GM19324 (cell line): Measurements from ENCODE around the gene OR2Y1.
"Not testable (repeated sequence)": the region's sequence is repeated elsewhere in the genome, so short reads cannot be mapped to it uniquely, and the experiment has no call there.

Experiments
- ATAC-seq: cut with Tn5 transposase; IDR thresholded peaks from one replicate; pipeline ENCODE4 v1.9.1; 2021; ENCODE audit warnings: mild to moderate bottlenecking, moderate library complexity; ENCODE audit not compliant: unreplicated experiment, low FRiP score

The OR2Y1 gene

DNA sequence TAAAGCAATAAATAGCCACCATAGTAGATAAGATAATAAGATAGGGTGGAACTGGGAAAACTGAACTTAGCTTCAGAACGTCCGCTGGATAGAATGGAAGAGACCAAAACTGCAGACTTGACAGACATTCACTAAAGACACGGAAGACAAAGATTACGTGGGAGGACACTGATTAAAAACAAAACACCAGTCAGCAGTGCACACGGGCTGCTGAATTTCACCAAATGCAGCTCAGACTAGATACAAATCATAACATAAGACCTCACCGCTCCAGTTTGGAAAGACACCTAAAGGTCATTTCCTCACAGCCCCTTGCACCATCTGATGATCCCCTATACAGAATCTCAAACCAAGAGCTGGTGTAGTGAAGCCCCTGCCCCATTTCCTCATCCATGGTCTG is 2.9 kb upstream of the OR2Y1 start:
- ATAC-seq = no peak

DNA sequence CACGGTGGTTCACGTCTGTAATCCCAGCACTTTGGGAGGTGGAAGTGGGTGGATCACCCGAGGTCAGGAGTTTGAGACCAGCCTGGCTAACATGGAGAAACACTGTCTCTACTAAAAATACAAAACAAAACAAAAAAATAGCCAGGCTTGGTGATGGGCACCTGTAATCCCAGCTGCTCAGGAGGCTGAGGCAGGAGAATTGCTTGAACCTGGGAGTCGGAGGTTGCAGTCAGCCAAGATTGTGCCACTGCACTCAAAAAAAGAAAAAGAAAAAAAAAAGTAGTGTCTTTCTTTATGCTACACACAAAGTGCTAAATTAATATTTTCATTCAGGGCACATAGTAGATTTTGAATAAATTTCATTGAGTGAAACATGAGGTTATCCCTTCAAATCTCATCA is 1.1 kb upstream of the OR2Y1 start:
- not testable (repeated sequence) for ATAC-seq

DNA sequence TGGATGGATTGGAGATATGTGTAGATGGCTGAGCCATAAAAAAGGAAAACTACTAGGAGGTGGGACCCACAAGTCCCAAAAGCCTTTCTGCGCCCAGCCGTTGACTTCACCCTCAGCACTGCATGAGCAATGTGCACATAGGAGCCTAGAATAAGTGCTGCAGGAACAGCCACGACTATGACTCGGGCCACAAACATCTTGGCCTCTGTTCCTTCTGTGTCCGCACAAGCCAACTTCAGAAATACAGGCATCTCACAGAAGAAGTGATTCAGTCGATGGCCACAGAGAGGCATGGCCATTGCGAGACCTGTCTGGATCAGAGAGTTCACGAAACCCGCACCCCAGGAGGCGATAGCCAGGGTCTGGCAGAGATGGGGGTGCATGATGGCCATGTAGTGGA is 587 bp downstream of the OR2Y1 start:
- no peak for ATAC-seq

DNA sequence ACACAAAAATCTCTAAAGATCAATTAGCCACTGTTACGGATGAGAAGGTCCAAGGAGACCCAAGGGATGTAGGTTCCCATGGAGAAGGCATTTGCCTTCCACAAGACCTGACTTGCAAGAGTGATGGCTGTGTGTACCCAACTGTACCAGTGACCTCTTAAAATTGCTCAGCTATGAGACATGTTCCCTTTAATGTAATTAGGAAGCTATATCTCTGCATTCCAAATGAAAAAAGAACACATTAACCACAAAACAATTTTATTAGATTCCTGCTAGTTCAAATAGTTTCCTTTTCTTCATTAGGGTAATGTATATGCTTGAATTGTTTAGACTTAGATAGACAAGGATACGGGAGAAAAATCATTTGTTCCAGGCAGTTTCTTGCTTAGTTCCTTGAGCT is 3.3 kb downstream of the OR2Y1 start:
- no peak for ATAC-seq

DNA sequence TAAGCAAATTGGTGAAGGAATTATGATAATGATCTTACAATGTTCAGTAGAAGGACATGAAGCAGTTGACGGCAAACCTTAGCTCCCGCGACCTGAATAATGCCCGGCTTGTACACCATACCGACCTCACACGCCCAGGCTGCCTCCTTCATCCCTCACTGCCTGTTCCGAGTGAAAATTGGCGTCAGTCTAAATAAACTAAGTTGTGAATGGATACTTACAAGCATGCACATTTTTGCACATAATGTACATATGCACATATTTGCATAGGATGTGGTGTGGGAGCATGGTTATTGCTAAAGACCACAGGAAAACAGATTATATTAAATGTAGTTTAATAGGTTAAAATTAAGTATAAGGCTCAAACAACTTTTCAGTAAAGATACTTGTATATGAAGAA is 14.9 kb downstream of the OR2Y1 start:
- no peak for ATAC-seq

DNA sequence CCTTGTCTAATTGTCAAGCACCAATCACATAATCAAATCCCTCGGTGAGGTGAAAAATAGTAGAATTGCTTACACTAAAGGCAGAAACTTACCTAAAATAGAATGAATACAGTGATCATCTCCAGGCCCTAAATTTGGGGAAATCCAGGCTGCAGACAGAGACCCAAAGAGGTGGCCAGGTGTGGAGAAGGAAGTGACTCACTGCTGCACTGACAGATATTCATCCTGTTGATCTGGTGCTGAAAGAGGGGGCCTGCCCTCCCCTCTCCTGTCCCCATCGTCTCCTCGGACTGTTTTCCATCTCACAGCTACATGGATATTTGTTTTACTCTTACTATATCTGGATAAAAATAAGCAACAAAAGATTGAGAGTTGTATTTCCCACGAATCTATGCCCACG is 15.9 kb downstream of the OR2Y1 start:
- ATAC-seq = no peak

DNA sequence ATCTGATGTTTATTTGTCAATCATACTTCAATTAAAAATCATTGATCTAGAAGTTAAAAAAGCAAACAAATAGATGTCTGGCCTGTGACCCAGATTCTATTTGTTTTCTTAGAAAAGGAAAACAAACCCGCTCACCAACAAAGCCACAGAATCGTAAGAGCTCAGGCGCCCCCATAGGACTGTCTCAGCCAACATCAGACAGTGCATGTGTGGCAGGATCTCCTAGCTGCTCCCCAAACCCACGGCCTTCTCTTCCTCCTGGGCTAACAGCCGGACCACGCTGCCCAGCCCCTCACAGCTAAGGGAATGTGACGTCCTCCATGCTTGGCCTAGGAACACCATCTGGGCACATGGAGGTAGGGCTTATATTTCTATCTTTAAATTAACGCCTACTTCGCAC is 19.4 kb downstream of the OR2Y1 start:
- no peak for ATAC-seq

DNA sequence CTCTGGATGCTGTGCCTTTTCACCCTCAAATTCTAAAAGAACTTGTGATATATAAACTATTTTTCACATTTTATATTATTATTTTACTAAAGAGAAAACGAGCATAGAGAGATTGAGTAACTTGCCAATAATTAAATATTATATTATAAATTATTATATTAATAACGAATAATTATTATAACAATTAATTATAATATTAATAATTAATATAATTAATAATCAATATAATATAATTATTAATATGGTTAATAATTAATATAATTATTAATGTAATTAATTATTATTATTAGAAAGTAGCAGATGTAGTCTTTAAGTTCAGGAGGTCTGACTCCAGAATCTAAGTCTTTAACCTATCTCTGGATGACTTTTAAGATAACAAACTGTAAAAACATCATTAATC is 20.1 kb downstream of the OR2Y1 start:
- no peak for ATAC-seq

DNA sequence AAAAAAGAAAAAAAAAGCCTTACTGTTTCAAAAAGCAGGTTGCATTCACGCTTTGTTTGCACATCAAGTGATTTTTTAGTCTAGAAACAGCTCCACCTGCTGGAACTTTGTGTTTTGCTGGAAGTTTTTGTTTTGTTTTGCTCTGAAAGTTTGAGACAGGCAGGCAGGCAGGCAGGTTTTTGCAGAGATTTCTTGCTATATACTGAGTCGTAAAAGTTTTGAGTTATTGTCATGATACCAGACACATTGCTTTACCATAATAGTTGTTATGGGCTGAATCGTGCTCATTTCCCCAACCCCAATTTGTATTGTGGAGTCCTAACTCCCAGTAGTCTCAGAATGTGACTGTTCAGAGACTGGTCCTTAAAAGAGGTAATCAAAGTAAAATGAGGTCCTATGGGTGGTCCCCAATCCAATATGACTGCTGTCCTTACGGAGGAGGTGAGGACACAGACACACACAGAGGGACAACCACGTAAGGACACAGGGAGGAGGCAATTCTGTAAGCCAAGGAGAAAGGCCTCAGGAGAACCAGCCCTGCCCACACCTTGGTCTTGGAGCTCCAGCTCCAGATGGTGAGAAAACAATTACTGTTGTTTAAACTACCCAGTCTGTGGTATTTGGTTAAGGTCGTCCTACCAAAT is 20.9 kb downstream of the OR2Y1 start:
- ATAC-seq = no peak

DNA sequence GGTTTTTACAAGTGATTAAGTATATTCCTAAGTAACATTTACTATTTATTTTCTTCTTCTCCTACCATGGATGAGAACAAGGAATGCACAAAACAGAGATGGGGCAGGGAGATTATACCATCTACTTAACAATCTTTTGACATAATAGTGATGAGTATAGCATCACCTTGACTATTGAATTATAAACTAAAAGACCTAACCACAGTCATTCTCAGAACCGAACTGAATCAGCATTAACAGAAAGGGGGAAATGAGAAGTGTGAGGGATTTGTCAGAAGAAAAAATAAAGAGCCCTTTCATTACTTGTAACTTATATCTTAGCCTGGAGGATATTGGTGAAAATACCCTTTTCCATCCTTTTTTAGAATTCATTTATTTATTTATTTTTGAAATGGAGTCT is 21.9 kb downstream of the OR2Y1 start:
- ATAC-seq = no peak

DNA sequence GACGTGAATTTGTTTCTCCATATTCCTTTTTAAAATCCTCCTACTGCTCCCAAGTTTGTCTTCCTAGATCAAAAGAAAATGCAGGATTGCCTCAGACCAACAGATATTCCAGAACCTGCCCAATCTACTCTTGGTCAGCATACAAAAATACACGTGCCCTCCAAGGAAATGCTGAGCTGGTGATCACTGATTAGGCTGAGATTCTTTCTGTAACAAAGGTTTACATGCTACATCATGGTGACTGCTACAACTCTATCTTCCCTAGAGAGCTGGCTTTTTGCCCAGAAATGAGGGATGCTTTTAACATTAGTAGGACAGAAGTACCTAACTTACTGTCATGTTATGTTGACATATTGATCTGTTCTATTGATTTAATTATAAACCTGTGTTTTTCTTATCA is 35.5 kb downstream of the OR2Y1 start:
- ATAC-seq = no peak

DNA sequence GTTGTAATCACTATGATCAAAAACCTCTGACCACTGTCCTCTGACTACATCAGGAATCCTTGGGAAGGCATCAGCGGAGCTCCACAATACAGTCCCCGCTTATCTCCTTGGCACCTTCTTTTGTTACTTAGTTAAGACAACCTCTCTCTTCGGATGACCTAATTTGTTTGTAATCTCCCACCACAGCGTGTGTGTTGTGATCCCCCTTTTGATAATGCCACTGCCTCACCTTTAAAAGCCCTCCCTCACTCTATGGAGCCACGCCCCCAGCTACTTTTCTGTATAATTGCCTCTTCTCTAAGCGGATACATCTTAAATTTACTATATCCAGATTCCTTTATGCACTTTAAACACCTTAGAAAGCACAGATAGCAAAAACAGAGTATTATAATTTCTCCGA is 35.9 kb downstream of the OR2Y1 start:
- no peak for ATAC-seq

DNA sequence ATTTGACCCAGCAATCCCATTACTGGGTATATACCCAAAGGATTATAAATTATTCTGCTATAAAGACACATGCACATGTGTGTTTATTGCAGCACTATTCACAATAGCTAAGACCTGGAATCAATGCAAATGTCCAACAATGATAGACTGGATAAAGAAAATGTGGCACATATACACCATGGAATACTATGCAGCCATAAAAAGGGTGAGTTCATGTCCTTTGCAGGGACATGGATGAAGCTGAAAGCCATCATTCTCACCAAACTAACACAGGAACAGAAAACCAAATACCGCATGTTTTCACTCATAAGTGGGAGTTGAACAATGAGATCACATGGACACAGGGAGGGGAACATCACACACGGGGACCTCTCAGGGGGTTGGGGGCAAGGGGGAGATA is 36.5 kb downstream of the OR2Y1 start:
- ATAC-seq = not testable (repeated sequence)

DNA sequence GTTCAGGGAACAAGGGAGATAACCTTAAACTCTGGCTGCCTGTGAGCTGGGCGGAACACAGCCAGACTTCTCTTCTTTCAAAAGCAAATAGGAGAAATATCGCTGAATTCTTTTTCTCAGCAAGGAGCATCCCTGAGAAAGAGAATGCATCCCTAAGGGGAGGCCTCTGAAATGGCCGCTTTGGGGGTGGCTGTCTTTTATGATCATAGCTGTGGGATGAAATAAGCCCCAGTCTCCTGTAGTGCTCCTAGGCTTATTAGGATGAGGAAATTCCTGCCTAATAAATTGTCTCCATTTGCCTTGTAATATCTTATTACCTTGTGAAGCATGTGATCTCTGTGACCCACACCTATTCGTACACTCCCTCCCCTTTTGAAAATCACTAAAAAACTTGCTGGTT is 39.4 kb downstream of the OR2Y1 start:
- ATAC-seq = not testable (repeated sequence)

DNA sequence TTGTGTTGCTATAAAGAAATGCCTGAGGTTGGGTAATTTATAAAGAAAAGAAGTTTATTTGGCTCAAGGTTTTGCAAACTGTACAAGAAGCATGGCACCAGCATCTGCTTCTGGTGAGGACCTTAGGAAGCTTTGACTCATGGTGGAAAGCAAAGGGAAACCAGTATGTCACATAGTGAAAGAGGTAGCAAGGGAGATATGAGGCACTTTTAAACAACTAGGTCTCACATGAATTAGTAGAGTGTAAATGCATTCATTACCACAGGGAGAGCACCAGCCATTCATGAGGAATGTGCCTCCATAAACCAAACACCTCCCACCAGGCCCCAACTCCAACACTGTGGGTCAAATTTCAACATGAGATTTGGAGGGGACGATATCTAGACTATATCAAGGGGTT is 40.8 kb downstream of the OR2Y1 start:
- no peak for ATAC-seq

DNA sequence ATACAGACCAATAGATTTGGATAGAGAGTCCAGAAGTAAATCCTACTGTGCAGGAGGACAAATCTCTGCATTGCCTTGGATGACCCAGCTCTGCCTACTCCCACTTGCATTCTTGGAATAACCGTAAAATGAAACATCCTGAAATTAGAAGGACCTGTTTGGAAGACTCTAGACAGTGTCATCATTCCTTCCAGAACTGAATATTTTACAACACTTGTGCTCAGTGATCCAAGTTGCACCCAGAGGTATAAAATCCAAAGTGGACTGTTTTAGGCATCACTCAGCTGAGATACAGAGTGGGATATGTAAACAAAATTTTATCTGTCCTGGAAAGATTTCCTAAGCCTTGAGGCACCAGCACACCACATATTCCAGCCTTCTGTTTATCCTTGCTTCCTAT is 43.7 kb downstream of the OR2Y1 start:
- no peak for ATAC-seq

DNA sequence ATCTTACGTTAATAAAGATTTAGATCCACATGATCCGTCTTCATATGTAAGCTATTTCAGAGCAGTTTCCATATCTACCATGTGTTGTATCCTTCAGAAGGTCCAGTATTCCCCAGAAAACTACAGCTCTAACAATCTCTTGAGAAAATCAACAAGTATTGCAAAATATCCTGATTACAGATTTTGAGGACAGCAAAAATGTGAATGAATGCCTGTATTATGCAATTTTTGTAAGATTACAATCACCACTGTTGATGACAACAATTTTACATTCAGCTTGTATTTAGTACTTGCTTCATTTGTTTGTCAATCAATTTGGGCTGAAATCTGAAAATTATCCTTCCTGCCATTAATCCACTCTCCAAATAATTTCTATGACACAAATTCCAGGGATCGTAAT is 47.4 kb downstream of the OR2Y1 start:
- ATAC-seq = no peak

DNA sequence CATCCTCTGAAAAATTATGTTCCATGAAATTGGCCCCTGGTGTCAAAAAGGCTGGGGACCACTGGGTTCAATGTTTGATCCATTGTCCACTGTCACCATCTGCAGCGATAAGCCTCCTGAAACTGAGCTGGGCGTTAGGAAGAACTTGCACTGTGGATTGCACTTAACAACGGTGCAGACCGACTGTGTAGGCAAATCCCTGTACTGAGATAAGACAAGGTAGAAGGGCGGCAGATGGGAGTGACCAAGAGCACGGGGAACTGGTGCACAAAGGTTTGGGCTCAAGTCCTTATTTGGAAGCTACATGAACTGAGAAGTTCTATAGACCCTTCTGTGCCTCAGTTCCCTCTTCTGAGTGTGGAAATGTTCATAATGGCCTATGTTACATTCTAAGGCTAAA is 48.8 kb downstream of the OR2Y1 start:
- ATAC-seq = no peak

DNA sequence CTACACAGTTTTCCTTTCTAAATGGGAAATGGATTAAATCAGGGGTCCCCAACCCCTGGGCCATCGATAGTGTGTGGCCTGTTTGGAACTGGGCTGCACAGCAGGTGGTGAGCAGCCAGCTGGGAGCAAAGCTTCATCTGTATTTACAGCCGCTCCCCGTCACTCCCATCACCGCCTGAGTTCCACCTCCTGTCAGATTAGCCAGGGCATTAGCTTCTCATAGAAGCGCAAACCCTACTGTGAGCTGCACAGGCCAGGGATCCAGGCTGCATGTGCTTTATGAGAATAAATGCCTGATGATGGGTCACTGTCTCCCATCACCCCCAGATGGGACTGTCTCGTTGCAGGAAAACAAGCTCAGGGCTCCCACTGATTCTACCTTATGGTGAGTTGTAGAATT is 49.3 kb downstream of the OR2Y1 start:
- ATAC-seq = no peak

DNA sequence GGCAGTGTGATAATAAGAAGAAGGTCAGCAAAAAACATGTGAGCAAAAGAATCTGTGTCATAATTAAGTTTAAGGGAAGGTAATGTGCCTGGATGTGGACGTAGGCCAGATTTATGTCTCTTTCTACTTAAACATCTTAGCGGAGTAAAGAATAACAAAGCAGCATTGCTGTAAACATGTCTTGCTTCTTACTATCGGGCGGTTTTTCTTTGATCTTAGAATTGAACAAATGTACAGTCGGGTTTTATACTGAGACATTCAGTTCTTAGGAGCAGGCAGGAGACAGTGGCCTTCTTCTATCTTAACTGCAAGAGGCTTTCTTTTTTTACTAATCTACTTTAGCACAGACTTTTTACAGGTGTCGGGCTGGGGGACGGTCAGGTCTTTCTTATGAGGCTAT is 50.1 kb downstream of the OR2Y1 start:
- ATAC-seq = no peak
